8988T (cell line): ENCODE measurements around the gene KLHL40.

Source experiments
- DNase-seq: peaks from one replicate; pipeline ENCODE4 v3.0.0; 2011

KLHL40 gene

GRCh38 chr3:42728056-42728455 lies 42.7 kb downstream of the KLHL40 start:
- no peak for DNase-seq

GRCh38 chr3:42728668-42729364 lies 43.5 kb downstream of the KLHL40 start:
- DNase-seq = no peak

GRCh38 chr3:42729404-42730145 lies 44.2 kb downstream of the KLHL40 start:
- DNase-seq = no peak

DNA sequence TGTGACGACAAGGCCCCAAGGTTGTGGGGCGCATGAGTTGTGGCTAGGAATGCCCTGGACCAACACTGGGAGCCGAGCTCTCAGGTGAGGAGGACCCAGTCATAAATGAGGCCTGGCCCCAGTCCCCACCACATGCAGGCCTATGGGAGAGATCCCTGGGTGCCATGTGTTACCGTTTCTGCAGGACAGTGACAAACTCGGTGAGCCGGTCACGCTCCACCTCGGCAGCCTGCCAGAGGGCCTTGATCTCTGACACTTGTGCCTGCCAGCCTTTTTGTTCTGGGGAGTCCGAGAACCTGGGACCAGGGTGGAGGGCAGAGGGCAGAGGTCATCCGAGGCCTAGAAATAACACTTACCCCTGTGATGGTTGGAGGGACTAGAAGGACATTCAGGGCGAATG lies 45.0 kb downstream of the KLHL40 start:
- no peak for DNase-seq

DNA sequence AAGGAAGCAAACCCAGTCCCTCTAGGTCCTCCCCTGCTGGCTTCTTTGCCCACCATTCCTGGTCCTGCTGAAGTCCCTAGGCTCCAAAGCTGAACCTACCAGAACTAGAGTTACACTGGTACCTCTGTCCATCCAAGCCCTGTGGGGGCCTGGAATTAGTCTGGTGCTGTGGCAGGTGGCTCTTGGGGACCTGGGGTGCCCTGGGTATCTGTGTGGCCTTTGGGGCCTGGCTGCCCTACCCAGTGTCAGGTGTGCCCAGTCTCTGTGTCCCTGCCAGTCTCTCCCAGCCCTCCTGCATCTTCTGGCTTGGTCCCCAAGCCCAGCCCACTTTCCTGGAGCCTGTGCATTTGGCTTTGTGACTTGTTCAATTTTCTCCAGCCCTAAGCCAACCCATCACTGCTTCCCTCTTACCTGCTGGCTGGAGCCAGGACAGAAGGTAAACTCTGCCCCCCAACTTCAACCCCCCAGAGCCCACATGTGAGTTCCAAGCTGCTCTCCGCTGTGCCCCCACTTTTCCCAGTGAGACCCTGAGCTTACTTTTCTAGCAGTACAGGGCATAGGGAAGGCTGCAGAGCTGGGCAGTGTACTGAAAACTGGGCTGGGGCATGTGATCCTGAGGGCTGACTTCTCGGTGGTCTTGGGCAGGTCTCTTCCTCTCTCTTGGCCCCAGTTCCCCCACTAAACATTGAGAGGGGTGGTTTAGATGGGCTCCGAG lies 45.5 kb downstream of the KLHL40 start:
- DNase-seq = no peak

GRCh38 chr3:42731476-42732195 lies 46.3 kb downstream of the KLHL40 start:
- DNase-seq = no peak

GRCh38 chr3:42732196-42732828 lies 47.0 kb downstream of the KLHL40 start:
- DNase-seq = no peak

GRCh38 chr3:42732829-42733459 lies 47.6 kb downstream of the KLHL40 start:
- DNase-seq = no peak

DNA sequence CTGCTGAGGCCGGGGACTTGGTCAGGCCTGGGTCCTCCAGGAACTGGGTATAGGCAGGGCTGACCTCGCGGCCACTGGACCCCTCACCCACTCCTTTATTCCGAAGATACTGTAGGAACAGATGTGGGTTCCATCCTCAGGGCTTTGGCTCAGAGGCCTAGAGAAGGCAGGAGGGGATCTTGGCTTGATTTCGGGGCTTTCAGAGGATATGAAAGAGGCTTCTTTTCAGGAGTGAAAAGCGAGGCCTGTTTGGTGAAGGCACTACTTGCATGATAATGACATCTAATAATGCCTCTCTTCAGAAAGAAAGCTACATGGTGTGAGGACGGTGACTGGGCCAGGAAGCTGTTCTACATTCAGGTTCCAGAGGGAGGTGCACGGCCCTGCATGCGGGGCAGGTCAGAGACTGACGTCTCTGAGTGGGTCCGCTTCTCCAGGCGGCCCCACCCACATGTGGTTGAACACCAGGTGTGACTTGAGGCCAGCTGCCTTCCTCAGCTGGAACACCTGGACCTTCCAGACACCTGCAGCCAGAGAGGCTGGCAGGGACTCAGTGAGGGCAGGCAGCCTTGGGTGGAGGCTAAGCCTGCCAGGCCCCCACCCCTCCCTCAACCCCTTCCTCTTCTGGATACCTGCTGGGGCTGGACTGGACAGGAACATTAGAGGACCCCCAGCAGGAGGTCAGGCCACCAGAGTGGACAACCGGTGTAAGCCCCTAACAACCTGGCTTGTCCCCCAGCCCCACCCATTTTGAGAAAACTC lies 48.3 kb downstream of the KLHL40 start:
- no peak for DNase-seq

GRCh38 chr3:42734263-42734860 lies 49.0 kb downstream of the KLHL40 start:
- no peak for DNase-seq

DNA sequence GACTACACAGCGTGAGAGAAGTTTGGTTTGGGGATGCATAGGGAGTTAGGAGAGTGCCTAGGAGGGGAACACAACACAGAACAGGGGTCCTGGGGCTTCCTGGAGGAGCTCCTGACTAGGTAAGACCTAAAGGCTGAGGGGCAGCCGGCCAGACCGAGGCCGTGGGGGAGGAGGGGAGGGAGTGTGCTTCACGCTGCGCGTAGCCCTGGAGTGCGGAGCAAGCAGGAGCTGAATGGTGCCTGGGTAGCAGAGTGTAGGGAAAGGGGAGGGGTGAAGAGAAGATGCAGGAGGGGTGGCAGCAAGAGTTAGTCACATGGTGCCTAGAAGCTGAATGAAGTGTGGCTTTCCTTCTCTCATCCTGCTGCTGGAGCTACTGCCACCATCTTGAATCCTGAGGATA lies 49.7 kb downstream of the KLHL40 start:
- DNase-seq = no peak

GRCh38 chr3:42735615-42736014 lies 50.3 kb downstream of the KLHL40 start:
- DNase-seq = no peak

GRCh38 chr3:42736081-42736480 lies 50.7 kb downstream of the KLHL40 start:
- DNase-seq = no peak

- DNase-seq = no peak
Measured at GRCh38 chr3:42736531-42736930, 51.2 kb downstream of the KLHL40 start.

GRCh38 chr3:42739401-42740158 lies 54.2 kb downstream of the KLHL40 start:
- no peak for DNase-seq

- DNase-seq = no peak
Measured at GRCh38 chr3:42741796-42742195, 56.5 kb downstream of the KLHL40 start.
